ENCODE measurements around the gene FAHD1.

Gene FAHD1

GRCh38 chr16:1845985-1846384 lies 19.0 kb downstream of the FAHD1 start:
- Histone ChIP-seq H3K9me3 (ENCODE audit: control insufficient read depth, insufficient read depth, low read depth, low read length) (no peaks in the 10 kb centered on the region), H3K4me3 (ENCODE audit: low read depth, low read length) (no peak overlapping the region), H3K4me1 (ENCODE audit: control insufficient read depth, insufficient read depth, low read length) (no peaks in the 10 kb centered on the region), H3K27ac (ENCODE audit: extremely low read depth, low read depth, low read length) (no peak overlapping the region), H3K36me3 (ENCODE audit: control insufficient read depth in 2 of 2, insufficient read depth in 1 of 2, low read length in 2 of 2) (no peaks in the 10 kb centered on the region)
- ChIA-PET POLR2A (no interaction called here), CTCF (interaction anchor here (1.1 kb wide), 1 partner anchor 20 kb away, joined by 4 read pairs; no protein-coding TSS in a partner anchor)
- no peak for TF ChIP-seq ZNF843 (tag by site-specific recombination; IDR thresholded peaks at IDR 0.05)

- peak; percentile 67 for TF ChIP-seq ZNF146 (tag by site-specific recombination; IDR thresholded peaks at IDR 0.05)
- no peak for TF ChIP-seq FEZF1 (tag by site-specific recombination; IDR thresholded peaks at IDR 0.05)
- no peak overlapping the region for H3K27ac ChIP-seq (ENCODE audit: extremely low read depth, low read depth, low read length)
- no peaks in the 10 kb centered on the region for H3K4me1 ChIP-seq (ENCODE audit: control insufficient read depth, insufficient read depth, low read length)
- H3K9me3 ChIP-seq (ENCODE audit: control insufficient read depth, insufficient read depth, low read depth, low read length) = no peaks in the 10 kb centered on the region
- CTCF ChIA-PET = interaction anchor here (1.1 kb wide), 1 partner anchor 20 kb away, joined by 4 read pairs; no protein-coding TSS in a partner anchor
- no peaks in the 10 kb centered on the region for H3K36me3 ChIP-seq (ENCODE audit: control insufficient read depth in 2 of 2, insufficient read depth in 1 of 2, low read length in 2 of 2)
- POLR2A ChIA-PET = no interaction called here
- H3K4me3 ChIP-seq (ENCODE audit: low read depth, low read length) = no peak overlapping the region
Observed at GRCh38 chr16:1846416-1846815, 19.4 kb downstream of the FAHD1 start.

GRCh38 chr16:1850981-1851380 lies 24.0 kb downstream of the FAHD1 start:
- Histone ChIP-seq H3K27ac (ENCODE audit: extremely low read depth, low read depth, low read length) (no peak overlapping the region), H3K4me3 (ENCODE audit: low read depth, low read length) (no peak overlapping the region), H3K9me3 (ENCODE audit: control insufficient read depth, insufficient read depth, low read depth, low read length) (no peaks in the 10 kb centered on the region), H3K4me1 (ENCODE audit: control insufficient read depth, insufficient read depth, low read length) (no peaks in the 10 kb centered on the region), H3K36me3 (ENCODE audit: control insufficient read depth in 2 of 2, insufficient read depth in 1 of 2, low read length in 2 of 2) (no peaks in the 10 kb centered on the region)
- TF ChIP-seq ZNF155 (tag by site-specific recombination; IDR thresholded peaks at IDR 0.05) (no peak), ZNF585B (tag by site-specific recombination; IDR thresholded peaks at IDR 0.05) (no peak), ZNF169 (tag by site-specific recombination; IDR thresholded peaks at IDR 0.05) (no peak), ZNF785 (tag by site-specific recombination; IDR thresholded peaks at IDR 0.05) (no peak), ZIC2 (tag by site-specific recombination; IDR thresholded peaks at IDR 0.05) (0 out of 2 replicates have a peak, but pooled peaks have one; percentile 13), ZNF600 (tag by site-specific recombination; IDR thresholded peaks at IDR 0.05) (peak; percentile 79), SETDB1 (IDR thresholded peaks at IDR 0.05; ENCODE audit: insufficient read length, low read length) (no peak), ZNF280C (tag by site-specific recombination; IDR thresholded peaks at IDR 0.05) (no peak), ZFHX2 (tag by site-specific recombination; conservative IDR thresholded peaks at IDR 0.05) (peak; percentile 20; the same call in 1 of the 2 replicates), ZNF184 (tag by site-specific recombination; IDR thresholded peaks at IDR 0.05) (no peak), ZNF626 (tag by site-specific recombination; IDR thresholded peaks at IDR 0.05) (no peak), ZNF350 (tag by site-specific recombination; IDR thresholded peaks at IDR 0.05) (no peak)
- ChIA-PET CTCF (interaction anchor here (0.9 kb wide), 1 partner anchor 13 kb away, joined by 3 read pairs; no protein-coding TSS in a partner anchor), POLR2A (no interaction called here)

GRCh38 chr16:1851793-1852192 lies 24.8 kb downstream of the FAHD1 start:
- ChIA-PET POLR2A (interaction anchor here (1.3 kb wide), 1 partner anchor 119 kb away, joined by 3 read pairs; no protein-coding TSS in a partner anchor), CTCF (interaction anchor here (0.6 to 1.1 kb wide), 3 partner anchors 10 to 72 kb away, joined by 3 read pairs; no protein-coding TSS in a partner anchor)
- Histone ChIP-seq H3K9me3 (ENCODE audit: control insufficient read depth, insufficient read depth, low read depth, low read length) (no peaks in the 10 kb centered on the region), H3K27ac (ENCODE audit: extremely low read depth, low read depth, low read length) (no peak overlapping the region), H3K36me3 (ENCODE audit: control insufficient read depth in 2 of 2, insufficient read depth in 1 of 2, low read length in 2 of 2) (no peaks in the 10 kb centered on the region), H3K4me3 (ENCODE audit: low read depth, low read length) (no peak overlapping the region), H3K4me1 (ENCODE audit: control insufficient read depth, insufficient read depth, low read length) (no peaks in the 10 kb centered on the region)
- TF ChIP-seq GLIS2 (tag by site-specific recombination; IDR thresholded peaks at IDR 0.05) (no peak), ZIC2 (tag by site-specific recombination; IDR thresholded peaks at IDR 0.05) (peak; percentile 39; the same call in 1 of the 2 replicates), KLF16 (tag by site-specific recombination; IDR thresholded peaks at IDR 0.05) (no peak), ZSCAN30 (tag by site-specific recombination; IDR thresholded peaks at IDR 0.05) (no peak), ZBTB17 (tag by site-specific recombination; IDR thresholded peaks at IDR 0.05) (peak; percentile 77)
